Bronchial epithelial cell (primary cell): ENCODE measurements around the gene ACOX2. TPM values are rescaled to one million over a fixed set of nuclear protein-coding genes. Genes with fewer than 3 reads are reported as not detected.

Experiments used
- DNase-seq: peaks from one replicate; pipeline ENCODE4 v3.0.0-alpha.2; 2010; ENCODE audit warnings: low read depth
- FAIRE-seq: peaks from 2 replicates; lab custom pipeline; 2011; peaks lifted over from hg19 to GRCh38; lab: Jason Lieb, UNC
- H3K27me3 ChIP-seq: 2 replicates; pipeline ENCODE4 v1.5.1; 2011; ENCODE audit warnings: low read length; ENCODE audit not compliant: control insufficient read depth, insufficient read depth
- H3K36me3 ChIP-seq: 2 replicates; pipeline ENCODE4 v1.5.1; 2011; ENCODE audit warnings: low read length; ENCODE audit not compliant: control insufficient read depth, insufficient read depth
- H3K4me3 ChIP-seq: 2 replicates; pipeline ENCODE4 v1.5.1; 2011; ENCODE audit warnings: mild to moderate bottlenecking, low read depth, low read length, control low read depth
- CTCF ChIP-seq: IDR thresholded peaks from 2 replicates; pipeline ENCODE4 v1.5.1; 2011; ENCODE audit warnings: mild to moderate bottlenecking, moderate library complexity, low read length, control low read depth, inconsistent platforms; ENCODE audit not compliant: insufficient read depth, severe bottlenecking
- total RNA-seq: library from RNA; depleted of rRNA; stranded (reverse); fragments of >200 nt; gene quantifications from 2 replicates; pipeline ENCODE4 v1.2.1, GENCODE V29; 2014

Gene ACOX2
- total RNA-seq, 1 donor from 2014 or later = 0.26 TPM

GRCh38 chr3:58537412-58538301 lies 667 bp upstream of the ACOX2 start:
- DNase-seq (peak; percentile 60), FAIRE-seq (peak; percentile 62)
- Histone ChIP-seq H3K27me3 (no peaks in the 10 kb centered on the region), H3K4me3 (no peak overlapping the region), H3K36me3 (no peaks in the 10 kb centered on the region)
- TF ChIP-seq CTCF = no peak

- no peak overlapping the region for H3K4me3 ChIP-seq
- peak; percentile 34 for DNase-seq
- no peak for TF ChIP-seq CTCF
- peak; percentile 82 for FAIRE-seq
- no peaks in the 10 kb centered on the region for H3K36me3 ChIP-seq
- H3K27me3 ChIP-seq = no peaks in the 10 kb centered on the region
These were observed 1.2 kb downstream of the ACOX2 start for GRCh38 chr3:58535531-58536500.

- DNase-seq (no peak), FAIRE-seq (peak; percentile 77)
- Histone ChIP-seq H3K27me3 (no peaks in the 10 kb centered on the region), H3K36me3 (no peaks in the 10 kb centered on the region), H3K4me3 (no peak overlapping the region)
- TF ChIP-seq CTCF = no peak
These were observed 2.1 kb downstream of the ACOX2 start for GRCh38 chr3:58534592-58535494.

- Histone ChIP-seq H3K36me3 (no peaks in the 10 kb centered on the region), H3K27me3 (no peaks in the 10 kb centered on the region), H3K4me3 (no peak overlapping the region)
- TF ChIP-seq CTCF = peak; percentile 95
- no peak for FAIRE-seq
- DNase-seq = peak; percentile 57
These were observed 4.2 kb downstream of the ACOX2 start for GRCh38 chr3:58532794-58533220.

- peak; percentile 9 for TF ChIP-seq CTCF
- no peak for FAIRE-seq
These were observed 5.0 kb downstream of the ACOX2 start for GRCh38 chr3:58531956-58532355.

More at GRCh38 chr3:58531956-58532355, 5.0 kb downstream of the ACOX2 start:
- H3K4me3 ChIP-seq = no peak overlapping the region
- H3K36me3 ChIP-seq = no peaks in the 10 kb centered on the region
- no peaks in the 10 kb centered on the region for H3K27me3 ChIP-seq
- DNase-seq = peak; percentile 28
